Activated CD4-positive, alpha-beta T cell treated with anti-CD3 and anti-CD28 coated beads, Interleukin-2, amount 10 ng/mL, durations not matched to agents 24 days and 14 days (primary cell): Measurements from ENCODE around the gene SDCCAG8. TPM values are rescaled to one million over a fixed set of nuclear protein-coding genes. Genes with fewer than 3 reads are reported as not detected.
A peak's percentile ranks its signal among the peaks of the same experiment; 100 is the strongest.

Experiments
- DNase-seq: peaks from one replicate; pipeline ENCODE4 v3.0.0; 2022
- H3K27ac Mint-ChIP-seq: one replicate; pipeline ENCODE4 v1.8.0; 2022; ENCODE audit warnings: mild to moderate bottlenecking, mixed read lengths
- H3K27me3 Mint-ChIP-seq: one replicate; pipeline ENCODE4 v1.8.0; 2022; ENCODE audit warnings: mixed read lengths
- H3K36me3 Mint-ChIP-seq: one replicate; pipeline ENCODE4 v1.8.0; 2022; ENCODE audit warnings: low read depth, mild to moderate bottlenecking, mixed read lengths
- H3K4me1 Mint-ChIP-seq: one replicate; pipeline ENCODE4 v1.8.0; 2021; ENCODE audit warnings: mixed read lengths
- H3K4me3 Mint-ChIP-seq: one replicate; pipeline ENCODE4 v1.8.0; 2022; ENCODE audit warnings: mild to moderate bottlenecking, moderate library complexity, mixed read lengths
- H3K9me3 Mint-ChIP-seq: one replicate; pipeline ENCODE4 v1.8.0; 2021; ENCODE audit warnings: mixed read lengths
- intact Hi-C: fragments of 100-400 bp; cut with micrococcal nuclease; formaldehyde crosslinking; loops from one replicate; pipeline ENCODE4 v1.15.1; 2023
- total RNA-seq: library from RNA; stranded (reverse); gene quantifications from 2 replicates; pipeline ENCODE4 v1.2.3, GENCODE V29; 2022

The SDCCAG8 gene
- total RNA-seq, 1 donor from 2014 or later, result 23.6 TPM

GRCh38 chr1:243447347-243447746 lies 191.5 kb downstream of the SDCCAG8 start:
- no peaks in the 10 kb centered on the region for H3K27me3 Mint-ChIP-seq
- H3K4me3 Mint-ChIP-seq, result no peak overlapping the region
- intact Hi-C loops, result loop anchor here (5.0 kb wide), 1 partner anchor 35 kb away; no protein-coding TSS in a partner anchor
- H3K4me1 Mint-ChIP-seq, result peaks cover 12% of the 10 kb centered on the region
- H3K9me3 Mint-ChIP-seq, result no peaks in the 10 kb centered on the region
- peaks cover 4% of the 10 kb centered on the region for H3K36me3 Mint-ChIP-seq
- DNase-seq, result peak; percentile 60
- no peak overlapping the region for H3K27ac Mint-ChIP-seq

DNA sequence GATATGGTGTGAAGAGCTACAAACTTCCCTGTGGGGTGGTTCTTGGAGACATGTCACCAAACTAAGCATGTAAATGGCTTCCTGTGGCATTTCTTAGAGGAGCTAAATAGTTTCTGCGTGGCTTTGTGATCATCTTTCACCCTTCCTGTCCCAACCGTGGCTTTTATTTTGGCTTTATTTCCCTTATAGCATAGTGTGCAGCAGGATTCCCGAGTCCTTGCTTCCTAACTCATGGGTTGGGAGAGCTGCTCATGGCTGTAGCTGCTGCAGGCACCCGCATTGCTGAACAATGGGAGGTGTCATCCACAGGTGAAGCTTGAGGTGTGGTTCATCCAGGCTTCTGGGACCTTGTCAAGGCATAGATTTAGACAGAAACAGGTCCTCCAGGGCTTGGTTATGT lies 192.0 kb downstream of the SDCCAG8 start:
- H3K27ac Mint-ChIP-seq, result no peak overlapping the region
- peaks cover 4% of the 10 kb centered on the region for H3K36me3 Mint-ChIP-seq
- no peaks in the 10 kb centered on the region for H3K9me3 Mint-ChIP-seq
- no peak overlapping the region for H3K4me3 Mint-ChIP-seq
- H3K27me3 Mint-ChIP-seq, result no peaks in the 10 kb centered on the region
- DNase-seq, result peak; percentile 58
- intact Hi-C loops, result loop anchor here (5.0 kb wide), 1 partner anchor 34 kb away; no protein-coding TSS in a partner anchor
- peaks cover 12% of the 10 kb centered on the region for H3K4me1 Mint-ChIP-seq

GRCh38 chr1:243449373-243449772 lies 193.5 kb downstream of the SDCCAG8 start:
- no peaks in the 10 kb centered on the region for H3K9me3 Mint-ChIP-seq
- H3K4me1 Mint-ChIP-seq, result peaks cover 12% of the 10 kb centered on the region
- DNase-seq, result no peak
- H3K27me3 Mint-ChIP-seq, result no peaks in the 10 kb centered on the region
- intact Hi-C loops, result loop anchor here (5.0 kb wide), 1 partner anchor 33 kb away; no protein-coding TSS in a partner anchor
- peaks cover 4% of the 10 kb centered on the region for H3K36me3 Mint-ChIP-seq
- no peak overlapping the region for H3K27ac Mint-ChIP-seq
- H3K4me3 Mint-ChIP-seq, result no peak overlapping the region

GRCh38 chr1:243452092-243452491 lies 196.3 kb downstream of the SDCCAG8 start:
- intact Hi-C loops, result no loop called here
- Mint-ChIP-seq H3K36me3 (peaks cover 6% of the 10 kb centered on the region), H3K4me1 (peaks cover 12% of the 10 kb centered on the region), H3K9me3 (no peaks in the 10 kb centered on the region), H3K27ac (no peak overlapping the region), H3K4me3 (no peak overlapping the region), H3K27me3 (no peaks in the 10 kb centered on the region)
- DNase-seq, result no peak

DNA sequence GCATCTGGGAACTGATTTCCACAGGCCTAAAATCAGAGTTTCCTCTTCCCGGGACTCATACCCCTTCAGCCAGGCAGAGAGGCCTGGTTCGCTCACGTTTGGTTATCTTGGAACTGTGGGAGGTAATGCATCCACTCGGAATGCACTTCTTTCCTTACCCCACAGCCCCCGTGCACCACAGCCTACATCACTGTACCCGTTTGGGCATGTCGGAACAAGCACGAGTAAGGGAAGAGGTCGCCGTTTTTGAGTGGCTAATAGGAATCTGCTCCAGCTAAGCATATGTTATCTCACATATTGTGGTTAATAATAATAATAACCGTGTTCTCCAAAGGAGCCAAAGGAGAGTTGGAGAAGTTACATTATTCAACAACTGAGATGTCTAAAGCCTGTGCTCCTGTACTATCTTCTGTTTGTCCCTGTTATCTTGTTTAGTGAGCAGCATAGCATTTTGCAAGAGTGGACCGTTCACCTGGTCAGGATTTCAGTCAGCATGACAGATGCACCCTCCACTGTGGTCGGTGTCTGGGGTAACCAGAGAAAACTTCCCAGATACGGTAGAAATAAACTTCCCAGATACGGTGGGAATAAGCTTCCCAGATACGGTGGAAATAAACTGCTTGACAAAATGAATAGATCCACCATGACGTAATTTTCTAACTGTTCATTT lies 198.6 kb downstream of the SDCCAG8 start:
- peaks cover 5% of the 10 kb centered on the region for H3K4me1 Mint-ChIP-seq
- H3K27ac Mint-ChIP-seq, result no peak overlapping the region
- no peak for DNase-seq
- H3K4me3 Mint-ChIP-seq, result no peak overlapping the region
- no peaks in the 10 kb centered on the region for H3K9me3 Mint-ChIP-seq
- H3K27me3 Mint-ChIP-seq, result no peaks in the 10 kb centered on the region
- peaks cover 6% of the 10 kb centered on the region for H3K36me3 Mint-ChIP-seq
- intact Hi-C loops, result no loop called here

- peaks cover 3% of the 10 kb centered on the region for H3K36me3 Mint-ChIP-seq
- no peak for DNase-seq
- intact Hi-C loops, result no loop called here
- H3K4me1 Mint-ChIP-seq, result peaks cover 5% of the 10 kb centered on the region
- no peaks in the 10 kb centered on the region for H3K9me3 Mint-ChIP-seq
- H3K4me3 Mint-ChIP-seq, result no peak overlapping the region
- H3K27me3 Mint-ChIP-seq, result no peaks in the 10 kb centered on the region
- H3K27ac Mint-ChIP-seq, result no peak overlapping the region
These were observed 200.2 kb downstream of the SDCCAG8 start for GRCh38 chr1:243455760-243456651.

GRCh38 chr1:243457363-243457982 lies 201.6 kb downstream of the SDCCAG8 start:
- no peaks in the 10 kb centered on the region for H3K27me3 Mint-ChIP-seq
- intact Hi-C loops, result no loop called here
- H3K4me3 Mint-ChIP-seq, result no peak overlapping the region
- H3K36me3 Mint-ChIP-seq, result peaks cover 1% of the 10 kb centered on the region
- DNase-seq, result no peak
- peaks cover 2% of the 10 kb centered on the region for H3K4me1 Mint-ChIP-seq
- no peaks in the 10 kb centered on the region for H3K9me3 Mint-ChIP-seq
- H3K27ac Mint-ChIP-seq, result no peak overlapping the region

- Mint-ChIP-seq H3K4me1 (peaks cover 2% of the 10 kb centered on the region), H3K36me3 (peaks cover 1% of the 10 kb centered on the region), H3K27me3 (no peaks in the 10 kb centered on the region), H3K4me3 (no peak overlapping the region), H3K27ac (no peak overlapping the region), H3K9me3 (no peaks in the 10 kb centered on the region)
- no peak for DNase-seq
- intact Hi-C loops, result no loop called here
These were observed 203.2 kb downstream of the SDCCAG8 start for GRCh38 chr1:243459059-243459458.

GRCh38 chr1:243461700-243462099 lies 205.9 kb downstream of the SDCCAG8 start:
- Mint-ChIP-seq H3K27ac (no peak overlapping the region), H3K36me3 (peaks cover 1% of the 10 kb centered on the region), H3K27me3 (no peaks in the 10 kb centered on the region), H3K9me3 (no peaks in the 10 kb centered on the region), H3K4me1 (peaks cover 2% of the 10 kb centered on the region), H3K4me3 (no peak overlapping the region)
- intact Hi-C loops, result no loop called here
- no peak for DNase-seq

DNA sequence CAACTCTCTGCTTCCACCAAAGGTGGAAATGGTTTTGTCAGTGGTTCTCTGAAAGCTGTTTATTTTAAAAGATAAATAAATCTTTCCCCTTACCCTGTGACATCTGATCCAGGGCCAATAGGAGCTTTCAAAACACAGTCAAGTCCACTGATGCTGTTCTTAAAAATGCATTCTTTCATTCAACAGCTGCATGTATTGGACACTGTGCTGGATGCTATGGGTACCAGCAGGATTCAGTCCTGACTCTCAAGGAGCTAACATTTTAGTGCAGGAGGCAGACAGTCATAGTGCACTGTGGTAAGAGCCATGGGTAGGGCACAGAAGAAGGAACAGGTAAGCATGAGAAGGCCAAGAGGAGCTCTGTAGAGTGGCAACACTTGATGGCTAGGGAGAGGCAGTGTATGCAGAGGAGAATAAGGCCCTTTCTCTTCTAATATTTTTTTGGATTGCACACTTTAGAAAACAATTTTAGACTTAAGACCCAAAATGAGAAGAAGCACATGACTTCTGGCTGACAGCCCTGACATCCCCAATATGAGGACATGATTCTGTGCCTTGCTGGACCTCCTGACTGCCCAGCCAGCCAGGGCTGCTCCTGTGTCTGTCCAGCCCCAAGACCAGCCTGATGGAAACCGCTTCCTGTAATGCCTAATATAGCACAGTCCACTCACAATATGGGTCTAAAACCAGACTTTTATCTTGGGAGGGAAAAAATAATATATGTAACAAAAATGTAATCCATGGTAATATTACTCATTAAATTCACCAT lies 207.3 kb downstream of the SDCCAG8 start:
- Mint-ChIP-seq H3K4me1 (peaks cover 2% of the 10 kb centered on the region), H3K27ac (no peak overlapping the region), H3K9me3 (no peaks in the 10 kb centered on the region), H3K27me3 (no peaks in the 10 kb centered on the region), H3K36me3 (no peaks in the 10 kb centered on the region), H3K4me3 (no peak overlapping the region)
- intact Hi-C loops, result no loop called here
- DNase-seq, result no peak

DNA sequence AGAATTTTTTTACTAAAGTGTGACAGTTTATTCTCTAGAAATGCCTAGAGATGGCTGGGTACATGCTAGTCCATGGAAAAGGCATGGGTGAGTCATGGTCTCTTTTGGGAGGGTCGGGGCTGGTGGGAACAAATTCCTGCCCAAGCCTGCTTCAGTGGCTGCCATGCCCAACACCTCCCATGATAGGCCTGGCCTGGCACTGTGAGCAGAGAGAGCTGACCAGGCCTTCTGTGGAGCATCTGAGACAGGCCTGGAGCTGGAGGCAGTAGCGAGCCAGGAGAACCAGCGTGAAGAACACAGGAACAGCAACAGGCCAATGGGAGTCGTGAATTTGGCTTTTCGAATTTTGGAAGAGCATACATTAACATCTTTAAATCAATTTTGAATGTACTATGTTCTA lies 209.2 kb downstream of the SDCCAG8 start:
- no peak for DNase-seq
- H3K27ac Mint-ChIP-seq, result no peak overlapping the region
- H3K27me3 Mint-ChIP-seq, result no peaks in the 10 kb centered on the region
- no peaks in the 10 kb centered on the region for H3K36me3 Mint-ChIP-seq
- intact Hi-C loops, result no loop called here
- no peak overlapping the region for H3K4me3 Mint-ChIP-seq
- H3K9me3 Mint-ChIP-seq, result no peaks in the 10 kb centered on the region
- no peaks in the 10 kb centered on the region for H3K4me1 Mint-ChIP-seq

DNA sequence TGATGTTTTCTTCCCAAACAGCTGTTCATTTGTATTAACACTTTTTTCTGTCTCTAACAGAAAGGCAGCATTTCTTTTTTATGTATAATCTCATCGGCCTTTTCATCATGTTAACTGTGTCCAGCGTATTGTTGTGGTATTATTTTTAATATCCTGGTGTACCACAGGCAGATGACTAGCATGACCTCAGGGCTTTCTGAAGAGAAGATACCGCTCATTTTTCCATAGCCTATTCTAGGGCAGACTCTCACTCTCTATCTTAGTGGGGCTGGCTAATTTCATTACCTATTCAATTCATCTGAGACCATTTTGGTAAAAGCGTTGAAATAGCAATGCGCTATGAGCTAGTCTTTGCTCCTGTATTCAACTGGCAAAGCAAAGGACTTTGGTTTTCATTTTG lies 209.9 kb downstream of the SDCCAG8 start:
- Mint-ChIP-seq H3K4me3 (no peak overlapping the region), H3K9me3 (no peaks in the 10 kb centered on the region), H3K36me3 (no peaks in the 10 kb centered on the region), H3K27ac (no peak overlapping the region), H3K27me3 (no peaks in the 10 kb centered on the region), H3K4me1 (no peaks in the 10 kb centered on the region)
- DNase-seq, result no peak
- intact Hi-C loops, result no loop called here

GRCh38 chr1:243469497-243469896 lies 213.7 kb downstream of the SDCCAG8 start:
- DNase-seq, result no peak
- Mint-ChIP-seq H3K4me3 (no peak overlapping the region), H3K9me3 (no peaks in the 10 kb centered on the region), H3K27ac (no peak overlapping the region), H3K4me1 (peaks cover 7% of the 10 kb centered on the region), H3K36me3 (no peaks in the 10 kb centered on the region), H3K27me3 (no peaks in the 10 kb centered on the region)
- intact Hi-C loops, result no loop called here
